ENCODE results near the gene ACADS.

GRCh38 chr12:120712610-120713009, 13.0 kb upstream of the ACADS start:
- TF ChIP-seq CTCF (conservative IDR thresholded peaks at IDR 0.05; ENCODE audit: low read depth, low read length) (no peak), EZH2 (IDR thresholded peaks at IDR 0.05; ENCODE audit: borderline replicate concordance, low read depth, low read length, poor library complexity, severe bottlenecking) (no peak)
